HG03432 (cell line): Measurements from ENCODE around the gene AK8.

Source experiments
- ATAC-seq: cut with Tn5 transposase; IDR thresholded peaks from one replicate; pipeline ENCODE4 v1.9.1; 2021; ENCODE audit warnings: mild to moderate bottlenecking, moderate library complexity; ENCODE audit not compliant: unreplicated experiment

AK8 gene, protein sequence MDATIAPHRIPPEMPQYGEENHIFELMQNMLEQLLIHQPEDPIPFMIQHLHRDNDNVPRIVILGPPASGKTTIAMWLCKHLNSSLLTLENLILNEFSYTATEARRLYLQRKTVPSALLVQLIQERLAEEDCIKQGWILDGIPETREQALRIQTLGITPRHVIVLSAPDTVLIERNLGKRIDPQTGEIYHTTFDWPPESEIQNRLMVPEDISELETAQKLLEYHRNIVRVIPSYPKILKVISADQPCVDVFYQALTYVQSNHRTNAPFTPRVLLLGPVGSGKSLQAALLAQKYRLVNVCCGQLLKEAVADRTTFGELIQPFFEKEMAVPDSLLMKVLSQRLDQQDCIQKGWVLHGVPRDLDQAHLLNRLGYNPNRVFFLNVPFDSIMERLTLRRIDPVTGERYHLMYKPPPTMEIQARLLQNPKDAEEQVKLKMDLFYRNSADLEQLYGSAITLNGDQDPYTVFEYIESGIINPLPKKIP

DNA sequence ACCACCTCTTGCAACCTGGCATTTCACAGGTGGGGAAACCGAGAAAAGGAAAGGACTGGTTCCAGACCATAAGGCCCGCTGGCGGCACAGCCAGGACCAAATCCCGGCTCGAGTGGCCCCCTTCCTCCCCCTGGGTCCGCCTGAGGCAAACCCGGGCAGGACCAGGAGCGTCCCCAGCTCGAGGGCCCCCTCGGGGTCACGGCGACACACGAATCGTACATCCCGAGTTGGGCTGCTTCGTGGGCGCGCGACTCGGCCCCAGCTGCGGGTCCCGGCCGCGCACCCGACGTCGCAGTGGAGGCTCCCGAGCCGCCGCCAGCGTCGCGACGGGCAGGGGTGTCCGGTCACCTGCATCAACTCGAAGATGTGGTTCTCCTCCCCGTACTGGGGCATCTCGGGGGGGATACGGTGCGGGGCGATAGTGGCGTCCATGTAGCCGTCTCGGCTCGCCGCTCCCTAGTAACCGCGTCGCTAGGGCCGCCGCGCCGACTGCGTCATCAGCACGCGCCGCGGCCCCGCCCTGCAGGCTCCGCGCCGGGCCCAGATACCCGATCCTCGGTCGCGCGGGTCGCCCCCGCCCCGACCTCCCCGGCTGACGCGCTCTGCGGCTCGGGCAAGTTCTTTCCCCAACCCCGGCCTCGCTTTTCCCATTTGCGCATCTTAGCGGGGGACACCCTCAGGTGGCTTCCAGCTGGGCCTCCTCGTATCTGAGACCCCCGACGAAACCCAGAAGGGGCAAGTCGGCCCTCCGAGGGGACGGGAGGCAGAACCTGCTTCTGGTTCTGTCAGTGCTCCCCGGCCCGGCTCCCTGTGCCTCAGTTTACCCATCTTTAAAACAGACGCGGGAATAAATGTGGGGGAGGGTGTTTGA is at the start of gene AK8:
TSS of gene AK8 (minus strand) at position 461 of the 871 bp plus-strand sequence. CDS start at position 432, 29 bp downstream.
- peak; percentile 83 for ATAC-seq

DNA sequence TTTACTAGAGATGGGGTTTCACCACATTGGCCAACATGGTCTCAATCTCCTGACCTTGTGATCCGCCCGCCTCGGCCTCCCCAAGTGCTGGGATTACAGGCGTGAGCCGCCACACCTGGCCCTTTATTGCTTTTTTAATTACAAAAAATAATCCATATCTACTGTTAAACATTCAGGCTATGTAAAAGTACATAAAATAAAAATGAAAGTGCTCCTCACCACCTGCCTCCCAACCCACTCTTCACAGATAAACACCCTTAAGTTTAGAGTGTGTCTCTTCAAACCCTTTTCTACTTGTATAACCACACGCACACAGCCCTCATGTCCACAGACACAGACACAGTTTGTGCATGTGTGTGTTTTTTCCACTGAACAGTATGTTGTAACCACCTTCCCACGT is 49.6 kb upstream of the AK8 start:
- no peak for ATAC-seq

DNA sequence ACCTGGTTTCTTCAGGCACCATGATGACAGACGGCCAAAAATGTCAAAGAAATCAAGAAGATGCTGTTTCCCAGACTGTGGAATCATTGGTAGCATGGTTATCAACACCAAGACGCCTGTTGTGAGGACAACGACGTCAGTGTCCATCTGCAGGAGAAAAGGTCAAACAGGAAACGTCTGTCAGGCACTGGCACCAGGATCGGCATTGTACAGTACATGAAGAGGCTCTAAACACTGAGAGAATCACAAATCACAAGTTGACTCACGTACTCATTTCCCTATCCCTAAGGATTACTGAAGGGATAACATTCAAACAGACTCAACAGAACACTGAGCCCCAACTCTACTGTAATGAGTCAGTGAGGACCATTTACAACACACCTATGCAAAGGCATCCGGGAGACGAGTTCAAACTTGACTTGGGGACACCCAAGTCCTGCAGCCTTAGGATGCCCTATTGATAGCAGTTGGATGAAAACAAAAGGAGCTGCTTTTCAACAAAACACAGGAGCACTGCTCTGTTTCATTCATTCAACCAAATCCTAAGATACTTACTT is 45.3 kb upstream of the AK8 start:
- ATAC-seq, result no peak

GRCh38 chr9:132919614-132920268 is 41.7 kb upstream of the AK8 start:
- no peak for ATAC-seq

DNA sequence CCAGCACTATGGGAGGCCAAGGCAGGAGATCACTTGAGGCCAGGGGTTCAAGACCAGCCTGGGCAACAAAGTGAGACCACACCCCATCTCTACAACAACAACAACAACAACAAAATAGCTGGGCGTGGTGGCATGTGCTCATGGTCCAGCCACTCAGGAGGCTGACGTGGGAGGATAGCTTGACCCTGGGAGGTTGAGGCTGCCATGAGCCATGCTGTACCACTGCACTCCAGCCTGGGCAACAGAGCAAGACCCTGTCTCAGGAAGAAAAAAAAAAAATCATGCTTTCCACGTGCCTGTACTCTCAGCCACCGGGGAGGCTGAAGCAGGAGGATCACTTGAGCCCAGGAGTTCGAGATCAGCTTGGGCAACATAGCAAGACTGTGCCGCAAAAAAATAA is 36.8 kb upstream of the AK8 start:
- ATAC-seq, result no peak

GRCh38 chr9:132912131-132912530 is 34.0 kb upstream of the AK8 start:
- ATAC-seq, result no peak

GRCh38 chr9:132910376-132910775 is 32.3 kb upstream of the AK8 start:
- no peak for ATAC-seq

DNA sequence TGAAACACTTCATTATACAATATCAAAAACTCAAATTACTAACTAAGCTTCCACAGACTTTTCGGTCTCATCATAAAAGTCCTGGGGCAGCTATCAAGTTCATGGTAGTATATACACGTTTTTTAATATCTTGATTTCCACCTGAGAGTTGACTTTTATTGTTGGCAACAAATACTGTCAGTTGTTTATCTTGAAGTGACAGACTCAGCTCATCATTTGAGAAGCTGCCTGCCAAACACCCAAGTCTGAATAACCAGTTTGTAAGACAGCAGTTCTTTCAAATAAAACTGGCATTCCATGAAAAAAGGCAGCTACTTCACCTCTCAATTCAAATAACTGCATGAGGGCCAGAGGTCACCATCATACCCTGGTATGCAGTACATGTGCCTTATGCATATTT is 31.2 kb upstream of the AK8 start:
- ATAC-seq, result no peak

- no peak for ATAC-seq
These were observed 30.6 kb upstream of the AK8 start for GRCh38 chr9:132908635-132909034.

- ATAC-seq, result no peak
These were observed 27.6 kb upstream of the AK8 start for GRCh38 chr9:132905726-132906125.

DNA sequence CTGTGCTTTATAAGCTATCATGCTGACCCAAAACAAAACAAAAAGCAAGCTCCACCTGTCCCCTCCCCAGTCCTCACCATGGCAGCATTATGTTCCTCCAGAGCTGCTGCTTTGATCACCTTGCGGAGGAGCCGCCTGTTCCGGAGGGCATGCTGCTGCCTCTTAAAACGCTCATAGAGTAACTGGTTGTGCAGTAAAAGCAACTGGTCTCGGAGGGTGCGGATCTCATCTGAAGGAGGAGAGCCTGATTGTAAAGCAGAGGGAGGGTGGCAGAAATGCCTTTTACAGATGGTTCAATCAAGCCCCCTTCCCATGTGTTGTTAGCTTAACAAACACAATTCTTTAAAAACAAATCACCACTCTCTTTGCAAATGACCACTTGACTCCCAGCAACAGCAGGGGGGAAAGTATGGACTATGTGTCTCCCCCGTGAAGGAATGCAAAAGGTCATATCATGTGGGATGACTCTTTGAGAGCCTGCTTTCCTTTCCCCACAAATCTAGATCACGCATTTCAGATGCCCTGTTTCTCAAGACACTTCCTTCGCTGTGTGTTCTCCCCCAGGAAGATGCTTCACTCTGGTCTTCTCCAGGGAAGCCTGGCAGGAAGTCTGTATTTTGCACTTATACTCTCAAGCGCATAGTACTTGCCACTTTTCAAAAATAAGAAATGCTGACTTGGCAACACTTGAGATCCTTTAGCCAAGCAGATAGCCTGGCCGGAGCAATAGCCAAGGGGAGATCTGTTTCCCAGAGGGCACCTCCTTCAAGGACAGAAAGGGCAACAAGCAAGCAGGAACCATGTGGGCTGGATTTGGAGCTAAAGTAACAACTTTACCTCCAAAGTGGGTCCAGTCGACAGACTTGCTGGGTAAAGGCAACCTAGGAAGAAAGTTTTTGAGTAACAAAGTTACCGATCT is 25.7 kb upstream of the AK8 start:
- ATAC-seq, result no peak

- no peak for ATAC-seq
These were observed 24.1 kb upstream of the AK8 start for GRCh38 chr9:132901858-132902831.

DNA sequence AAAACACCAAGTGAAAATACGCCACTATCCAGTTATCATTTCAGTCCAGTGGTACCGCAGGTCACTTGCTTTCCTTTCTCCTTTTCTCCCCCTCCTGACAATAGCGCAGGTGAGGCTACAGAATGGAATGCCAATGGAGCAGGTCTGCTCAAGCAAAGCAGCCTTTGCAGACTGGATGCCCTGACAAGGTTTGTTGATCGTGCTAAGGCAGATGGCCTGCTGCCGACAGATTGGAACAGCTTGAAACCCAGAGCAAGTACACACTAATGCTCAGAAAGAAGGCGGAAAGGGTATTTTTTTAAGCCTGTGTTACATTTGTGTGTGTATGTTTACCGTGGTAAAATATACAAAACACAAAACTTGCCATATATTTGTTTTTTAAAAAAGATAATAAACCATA is 20.0 kb upstream of the AK8 start:
- ATAC-seq, result no peak

GRCh38 chr9:132896906-132897305 is 18.8 kb upstream of the AK8 start:
- no peak for ATAC-seq

DNA sequence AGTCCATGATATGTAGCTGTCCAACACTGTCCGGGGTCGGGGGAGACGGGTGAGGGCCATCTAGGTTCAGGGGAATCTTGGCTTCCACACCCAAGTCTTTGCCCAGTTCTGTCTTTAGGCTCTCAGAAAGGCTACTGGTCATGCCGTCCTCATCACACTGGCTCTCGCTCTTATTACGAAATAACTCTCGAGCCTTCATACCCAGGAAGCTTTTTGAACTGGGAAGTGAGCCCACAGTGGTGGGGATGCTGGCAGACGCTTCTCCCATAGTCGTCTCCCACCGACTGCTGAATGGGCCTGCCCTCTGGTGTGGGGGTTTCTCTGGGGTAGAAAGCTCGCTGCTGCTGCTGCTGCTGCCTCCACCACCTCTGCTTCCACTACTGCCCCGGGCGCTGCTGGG is 18.2 kb upstream of the AK8 start:
- ATAC-seq, result no peak

DNA sequence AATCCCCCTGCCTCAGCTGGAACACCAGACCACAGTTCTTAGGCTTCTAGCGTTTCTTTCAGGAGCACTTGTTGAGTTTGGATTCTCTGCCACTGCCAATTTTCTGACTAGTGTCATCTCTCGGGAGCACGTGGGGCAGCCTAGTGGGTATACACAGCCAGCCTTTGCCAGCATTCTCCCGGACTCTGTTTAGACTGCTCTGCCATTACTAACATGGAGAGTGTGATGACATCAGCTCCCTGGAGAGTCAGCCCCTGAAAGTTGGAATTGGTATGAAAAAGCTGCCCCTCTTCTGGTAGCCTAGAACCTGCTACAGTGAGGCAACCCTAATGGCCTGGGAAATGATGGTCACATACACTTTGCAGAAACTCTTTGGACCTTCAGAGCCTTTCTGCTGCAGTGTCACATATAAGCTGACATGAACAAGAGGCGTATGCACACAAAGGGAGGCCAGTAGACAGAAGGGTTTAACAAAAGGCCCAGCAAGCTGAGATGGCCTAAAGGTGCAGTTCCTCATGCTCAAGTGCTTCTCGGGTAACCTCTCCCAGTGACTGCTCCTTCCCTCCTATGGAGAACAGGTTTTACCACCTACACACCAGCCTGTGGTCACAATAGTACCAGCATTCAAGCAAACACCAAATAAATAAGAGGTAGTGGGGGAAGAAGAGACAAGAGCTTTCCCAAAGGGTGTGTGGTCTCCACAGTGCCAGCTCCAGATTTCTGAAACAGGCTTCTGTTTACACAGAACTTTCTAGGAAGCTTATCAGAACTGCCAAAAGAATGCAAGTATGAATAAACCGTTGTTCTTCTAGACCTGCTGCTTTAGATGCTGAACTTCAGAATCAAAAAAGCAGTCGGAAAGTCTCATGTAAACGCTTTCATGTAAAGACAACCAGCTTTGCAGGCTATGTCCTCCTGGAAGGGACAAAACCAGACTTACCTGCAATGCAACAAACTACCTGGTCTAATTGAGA is 17.1 kb upstream of the AK8 start:
- no peak for ATAC-seq

DNA sequence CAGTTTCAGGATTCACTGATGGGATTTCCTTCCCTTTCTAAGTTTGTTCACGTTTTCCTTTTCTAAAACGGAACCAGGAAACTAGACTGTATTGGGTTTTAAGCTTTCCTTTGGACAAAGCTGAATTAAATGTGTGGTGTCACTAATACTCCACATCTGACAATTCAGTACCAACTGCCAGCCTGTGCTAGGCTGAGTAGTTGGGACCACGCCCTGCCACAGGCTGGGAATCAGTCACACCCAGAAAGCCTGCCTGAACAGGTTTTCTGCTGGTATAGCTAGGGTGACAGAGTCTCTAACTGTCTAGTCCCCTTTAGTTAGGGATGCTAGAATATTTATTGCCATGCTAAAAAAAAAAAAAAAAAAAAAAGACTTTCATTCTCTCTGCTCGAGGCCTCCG is 16.3 kb upstream of the AK8 start:
- no peak for ATAC-seq

DNA sequence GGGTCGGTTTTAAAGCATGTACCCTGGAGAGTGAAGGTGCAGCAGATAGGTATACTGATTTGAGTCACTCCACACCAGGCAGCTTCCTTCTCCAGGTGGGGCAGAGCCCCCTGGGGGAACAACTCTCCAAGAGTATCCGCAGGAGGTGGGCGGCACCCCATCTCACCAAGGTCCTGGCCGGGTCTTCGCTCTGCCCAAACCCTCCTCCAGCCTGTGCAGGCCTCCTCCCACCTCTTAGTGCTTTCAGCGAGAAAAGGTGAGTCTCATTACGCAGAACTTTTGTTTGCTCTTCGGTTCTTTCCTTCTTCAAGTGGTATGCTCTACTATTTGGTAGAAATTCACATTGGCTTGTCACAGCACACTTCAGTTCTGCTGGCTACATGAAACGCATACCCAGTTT is 14.3 kb upstream of the AK8 start:
- no peak for ATAC-seq
